Gastroesophageal sphincter (tissue), 2 donors: ENCODE measurements around the gene ALLC.

ENCODE experiments used
- POLR2A ChIP-seq, 2 donors: fragments of 450-650 bp; IDR thresholded peaks; one replicate each; pipeline ENCODE4 v1.6.1; 2017; ENCODE audit warnings: antibody characterized with exemption in 2 of 2, mild to moderate bottlenecking in 2 of 2, moderate library complexity in 1 of 2
- POLR2AphosphoS5 ChIP-seq: sonication (generic); formaldehyde crosslinking; IDR thresholded peaks from one replicate; pipeline ENCODE4 v1.6.1; 2017; ENCODE audit warnings: antibody characterized with exemption

- TF ChIP-seq POLR2A (IDR thresholded peaks at IDR 0.05): no peak
- TF ChIP-seq POLR2AphosphoS5: no peak
Measured at GRCh38 chr2:3641181-3641580, 16.8 kb upstream of the ALLC start.
